Heart right ventricle (tissue), 16 donors: ENCODE measurements around the gene FGFRL1. TPM values are rescaled to one million over a fixed set of nuclear protein-coding genes. Genes with fewer than 3 reads are reported as not detected.

Experiments
- ATAC-seq, 8 donors: fragments of 200-7000 bp; cut with Tn5 transposase; one replicate each; pipeline ENCODE4 v1.9.1; 2020; ENCODE audit warnings: mild to moderate bottlenecking in 8 of 8, moderate library complexity in 8 of 8, moderate number of reproducible peaks in 1 of 8
- DNase-seq, 2 donors: peaks; one replicate each; pipeline ENCODE4 v3.0.0-alpha.2; 2020
- H3K27ac ChIP-seq, 10 donors: fragments of 200-600 bp; sonication (generic) in 2 of 10; one replicate each; pipeline versions ENCODE4 v1.5.0 to v1.8.0; 2020 to 2022; ENCODE audit warnings: mild to moderate bottlenecking in 3 of 10
- H3K27me3 ChIP-seq, 7 donors: fragments of 200-600 bp; one replicate each; pipeline ENCODE4 v1.8.0; 2021 to 2022; ENCODE audit warnings: mild to moderate bottlenecking in 2 of 7
- H3K36me3 ChIP-seq, 9 donors: fragments of 200-600 bp; sonication (generic) in 1 of 9; one replicate each; pipeline versions ENCODE4 v1.5.0 to v1.8.0; 2020 to 2022; ENCODE audit warnings: mild to moderate bottlenecking in 2 of 9
- H3K4me1 ChIP-seq, 9 donors: fragments of 200-600 bp; sonication (generic) in 1 of 9; one replicate each; pipeline versions ENCODE4 v1.5.0 to v1.8.0; 2020 to 2022; ENCODE audit warnings: mild to moderate bottlenecking in 4 of 9
- H3K4me3 ChIP-seq, 10 donors: fragments of 200-600 bp; sonication (generic) in 2 of 10; one replicate each; pipeline versions ENCODE4 v1.5.0 to v1.8.0; 2020 to 2022; ENCODE audit warnings: mild to moderate bottlenecking in 7 of 10, moderate library complexity in 2 of 10
- H3K9me3 ChIP-seq, 11 donors: fragments of 200-600 bp in 10 of 11; sonication (generic) in 2 of 11; one replicate each; pipeline versions ENCODE4 v1.5.0 to v1.8.0; 2013 to 2022; ENCODE audit warnings: mild to moderate bottlenecking in 2 of 11, control low read depth in 1 of 11, moderate library complexity in 1 of 11
- CTCF ChIP-seq, 9 donors: fragments of 200-600 bp; sonication (generic) in 2 of 9; IDR thresholded peaks; one replicate each; pipeline versions ENCODE4 v1.5.0 to v1.8.0; 2021 to 2022; ENCODE audit warnings: antibody characterized with exemption in 9 of 9, mild to moderate bottlenecking in 5 of 9, moderate library complexity in 1 of 9
- WGBS, 2 donors: extraction: QIAGEN DNeasy Blood & Tissue Kit; methylation state at CpG; one replicate each; pipeline ENCODE4 v1.1.7; 2013; ENCODE audit warnings: inconsistent platforms in 1 of 2; 5-methylcytosine and 5-hydroxymethylcytosine counted together
- intact Hi-C, 10 donors: fragments of 100-400 bp; cut with DNase I; formaldehyde crosslinking; loops; one replicate each; pipeline versions ENCODE4 v1.11.1 to v1.14.2; 2022
- polyA plus RNA-seq, 2 donors: library from polyadenylated mRNA; stranded (reverse); fragments of 200-250 nt; gene quantifications; one replicate each; pipeline ENCODE4 v1.2.3, GENCODE V29; 2013
- total RNA-seq, 10 donors: library from RNA; stranded (reverse); fragmentation: NEBNext Ultra II Directional in 3 of 10; extraction: Animal tissue kit (Norgen Biotek cat#: 25700) in 3 of 10; gene quantifications; one replicate each; pipeline versions ENCODE4 v1.2.1 to v1.2.4, GENCODE V29; 2021 to 2023
- donor health status: Arrhythmogenic right ventricular cardiomyopathy.
- donor health status: ischemic (EF 13 %, LVEDD 7.1; RV severe dilation, severe dysfunction).
- donor health status: healthy with polysubstance abuse.
- donor health status: DM: no; HTN: yes; CAD: no.
- donor health status: DM: no; HTN: no; CAD: no.
- donor health status: ischemic (EF 25% LVEDD 6.9; RV normal size, moderate dysfunction).
- donor health status: ischemic (EF 25% LVEDD 5.7; RV mildly dilated, moderate dysfunction).
- donor health status: healthy.
- donor health status: DM: yes; HTN: yes; CAD: no.
- donor health status: Ischemic cardiomyopathy.
- donor health status: ischemic (EF 35%, LVEDD 5.7; RV mildly dilated, moderate dysfunction).
- donor health status: nonischemic (EF 11% LVEDD 7.7; RV severe dilation, severe dysfunction).
- donor health status: DM: yes; HTN: yes; CAD: no.
- donor health status: PGD.
- donor health status: ischemic (EF 29% LVEDD 5.4; RV normal size, mild dysfunction).
- donor health status: nonischemic (EF 23%, LVEDD 6.1; RV moderate dilation, normal function).

Gene FGFRL1
- total and polyA plus RNA-seq, 12 donors, result 17.1 to 36.6 (median 26.0) TPM

GRCh38 chr4:1022051-1022738 lies 10.8 kb downstream of the FGFRL1 start:
- Histone ChIP-seq H3K36me3 (peaks cover 0 to 15% (median 0%) of the 10 kb centered on the region in 9 donors), H3K27ac (no peak overlapping the region), H3K4me1 (peaks cover 0 to 8% (median 0%) of the 10 kb centered on the region in 9 donors), H3K27me3 (no peaks in the 10 kb centered on the region), H3K4me3 (no peak overlapping the region), H3K9me3 (no peaks in the 10 kb centered on the region)
- DNase-seq (no peak), ATAC-seq (no peak)
- no peak for TF ChIP-seq CTCF (IDR thresholded peaks at IDR 0.05)
- intact Hi-C loops, result no loop called here
- 93 to 96% methylated on average over 46 of the region's 46 CpGs for WGBS, 2 donors

- Histone ChIP-seq H3K27me3 (no peaks in the 10 kb centered on the region), H3K27ac (no peak overlapping the region), H3K4me1 (peaks cover 0 to 8% (median 0%) of the 10 kb centered on the region in 9 donors), H3K4me3 (no peak overlapping the region), H3K9me3 (no peaks in the 10 kb centered on the region), H3K36me3 (peaks cover 0 to 15% (median 0%) of the 10 kb centered on the region in 9 donors)
- WGBS, 2 donors, result 88 to 95% methylated on average over 19 of the region's 19 CpGs
- intact Hi-C loops, result no loop called here
- DNase-seq, result no peak
- TF ChIP-seq CTCF (IDR thresholded peaks at IDR 0.05), result no peak
- ATAC-seq, result no peak
Measured at GRCh38 chr4:1022739-1023066, 11.3 kb downstream of the FGFRL1 start.

- peaks cover 0 to 15% (median 0%) of the 10 kb centered on the region in 9 donors for H3K36me3 ChIP-seq
- 94 to 95% methylated on average over 20 of the region's 20 CpGs for WGBS, 2 donors
- ATAC-seq (no peak), DNase-seq (no peak)
- intact Hi-C loops, result no loop called here
- no peak overlapping the region for H3K4me3 ChIP-seq
- no peaks in the 10 kb centered on the region for H3K27me3 ChIP-seq
- TF ChIP-seq CTCF (IDR thresholded peaks at IDR 0.05), result no peak
- peaks cover 0 to 8% (median 0%) of the 10 kb centered on the region in 9 donors for H3K4me1 ChIP-seq
- H3K27ac ChIP-seq, result no peak overlapping the region
- H3K9me3 ChIP-seq, result no peaks in the 10 kb centered on the region
Measured at GRCh38 chr4:1023075-1023640, 11.7 kb downstream of the FGFRL1 start.

- H3K4me1 ChIP-seq, result peaks cover 0 to 8% (median 0%) of the 10 kb centered on the region in 9 donors
- no peak overlapping the region for H3K27ac ChIP-seq
- intact Hi-C loops, result no loop called here
- ATAC-seq (no peak), DNase-seq (no peak)
- H3K27me3 ChIP-seq, result peaks cover 0 to 1% (median 0%) of the 10 kb centered on the region in 7 donors
- WGBS, 2 donors, result 97% methylated on average over 72 to 83 of the region's 83 CpGs
- TF ChIP-seq CTCF (IDR thresholded peaks at IDR 0.05), result no peak
- H3K4me3 ChIP-seq, result no peak overlapping the region
- peaks cover 0 to 15% (median 0%) of the 10 kb centered on the region in 9 donors for H3K36me3 ChIP-seq
- no peaks in the 10 kb centered on the region for H3K9me3 ChIP-seq
Measured at GRCh38 chr4:1023895-1024740, 12.7 kb downstream of the FGFRL1 start.
